H9 (cell line): ENCODE data around the gene KCNJ12. TPM values are rescaled to one million over a fixed set of nuclear protein-coding genes. Genes with fewer than 3 reads are reported as not detected.

Source experiments
- DNase-seq: peaks from one replicate; pipeline ENCODE4 v3.0.0-alpha.2; 2017
- H2AFZ ChIP-seq: one replicate; pipeline ENCODE4 v1.6.1; 2013; ENCODE audit warnings: mild to moderate bottlenecking, low read length, control low read depth, moderate library complexity
- H2AK5ac ChIP-seq: 2 replicates; pipeline ENCODE4 v1.6.1; 2013; ENCODE audit warnings: low read length, control low read depth, mixed read lengths; ENCODE audit not compliant: insufficient read length
- H2BK120ac ChIP-seq: one replicate; pipeline ENCODE4 v1.6.1; 2013; ENCODE audit warnings: low read depth, mild to moderate bottlenecking, low read length, control low read depth, inconsistent platforms; ENCODE audit not compliant: poor library complexity, severe bottlenecking
- H2BK12ac ChIP-seq: 2 replicates; pipeline ENCODE4 v1.6.1; 2013; ENCODE audit warnings: low read length, control low read depth, mixed read lengths, low read depth; ENCODE audit not compliant: insufficient read length
- H2BK15ac ChIP-seq: 2 replicates; pipeline ENCODE4 v1.6.1; 2013; ENCODE audit warnings: low read depth, low read length, control low read depth
- H2BK20ac ChIP-seq: one replicate; pipeline ENCODE4 v1.6.1; 2013; ENCODE audit warnings: low read depth, mild to moderate bottlenecking, low read length, control low read depth, inconsistent platforms; ENCODE audit not compliant: poor library complexity, severe bottlenecking
- H2BK5ac ChIP-seq: 2 replicates; pipeline ENCODE4 v1.6.1; 2013; ENCODE audit warnings: low read length, control low read depth, mixed read lengths; ENCODE audit not compliant: insufficient read length
- H3K14ac ChIP-seq: 2 replicates; pipeline ENCODE4 v1.6.1; 2013; ENCODE audit warnings: low read length, control low read depth; ENCODE audit not compliant: insufficient read depth
- H3K18ac ChIP-seq: 2 replicates; pipeline ENCODE4 v1.6.1; 2013; ENCODE audit warnings: low read depth, mild to moderate bottlenecking, mixed read lengths, low read length, control low read depth; ENCODE audit not compliant: insufficient read length
- H3K23ac ChIP-seq: 2 replicates; pipeline ENCODE4 v1.6.1; 2013; ENCODE audit warnings: low read length, control low read depth, mixed read lengths, low read depth; ENCODE audit not compliant: insufficient read length
- H3K23me2 ChIP-seq: 2 replicates; pipeline ENCODE4 v1.6.1; 2013; ENCODE audit warnings: low read depth, mild to moderate bottlenecking, mixed read lengths, low read length, control low read depth; ENCODE audit not compliant: insufficient read length, poor library complexity, severe bottlenecking
- H3K27ac ChIP-seq: 2 replicates; pipeline ENCODE4 v1.5.1; 2013; ENCODE audit warnings: low read length, control low read depth, mixed read lengths, low read depth; ENCODE audit not compliant: insufficient read length
- H3K27me3 ChIP-seq: 2 replicates; pipeline ENCODE4 v1.6.1; 2013; ENCODE audit warnings: low read length, control low read depth, inconsistent platforms; ENCODE audit not compliant: insufficient read depth
- H3K4ac ChIP-seq: 2 replicates; pipeline ENCODE4 v1.6.1; 2013; ENCODE audit warnings: low read depth, mild to moderate bottlenecking, control low read depth, inconsistent platforms, low read length, moderate library complexity
- H3K4me1 ChIP-seq: 2 replicates; pipeline ENCODE4 v1.6.1; 2013; ENCODE audit warnings: low read length, control low read depth, inconsistent platforms; ENCODE audit not compliant: insufficient read depth
- H3K4me2 ChIP-seq: 2 replicates; pipeline ENCODE4 v1.6.1; 2013; ENCODE audit warnings: low read length, control low read depth, mixed read lengths; ENCODE audit not compliant: insufficient read length, insufficient read depth
- H3K56ac ChIP-seq: 2 replicates; pipeline ENCODE4 v1.6.1; 2013; ENCODE audit warnings: low read depth, mild to moderate bottlenecking, mixed read lengths, low read length, control low read depth; ENCODE audit not compliant: insufficient read length
- H3K79me1 ChIP-seq: 2 replicates; pipeline ENCODE4 v1.6.1; 2013; ENCODE audit warnings: low read depth, mild to moderate bottlenecking, moderate library complexity, low read length, control low read depth, inconsistent platforms; ENCODE audit not compliant: insufficient read depth, poor library complexity, severe bottlenecking
- H3K79me2 ChIP-seq: 2 replicates; pipeline ENCODE4 v1.6.1; 2013; ENCODE audit warnings: low read length, control low read depth, inconsistent platforms; ENCODE audit not compliant: insufficient read depth
- H3K9ac ChIP-seq: 2 replicates; pipeline ENCODE4 v1.6.1; 2013; ENCODE audit warnings: low read length, control low read depth, mixed read lengths; ENCODE audit not compliant: insufficient read length; ENCODE audit errors: extremely low read depth
- H3K9me3 ChIP-seq: one replicate; pipeline ENCODE4 v1.6.1; 2013; ENCODE audit warnings: low read depth, low read length, inconsistent platforms; ENCODE audit not compliant: control insufficient read depth
- H3T11ph ChIP-seq: one replicate; pipeline ENCODE4 v1.6.1; 2013; ENCODE audit warnings: mild to moderate bottlenecking, low read length, control low read depth, inconsistent platforms
- H4K20me1 ChIP-seq: one replicate; pipeline ENCODE4 v1.6.1; 2013; ENCODE audit not compliant: control insufficient read depth, insufficient read length, insufficient read depth
- H4K5ac ChIP-seq: 2 replicates; pipeline ENCODE4 v1.6.1; 2013; ENCODE audit warnings: low read depth, mild to moderate bottlenecking, mixed read lengths, low read length, control low read depth; ENCODE audit not compliant: insufficient read length
- H4K8ac ChIP-seq: replicated peaks from 2 replicates; pipeline ENCODE4 v1.6.1; 2013; ENCODE audit warnings: low read length, control low read depth, mixed read lengths, low read depth; ENCODE audit not compliant: insufficient read length
- H4K91ac ChIP-seq: 2 replicates; pipeline ENCODE4 v1.6.1; 2013; ENCODE audit warnings: low read depth, mild to moderate bottlenecking, moderate library complexity, mixed read lengths, low read length, control low read depth; ENCODE audit not compliant: insufficient read length
- H3K27ac Mint-ChIP-seq, 3 experiments: 2 replicates in 2 of 3; 3 replicates in 1 of 3; pipeline ENCODE4 v1.8.0; 2020 to 2021; ENCODE audit warnings: mixed read lengths in 3 of 3, mild to moderate bottlenecking in 1 of 3, moderate library complexity in 1 of 3
- H3K27me3 Mint-ChIP-seq: 2 replicates; pipeline ENCODE4 v1.8.0; 2021; ENCODE audit warnings: low read depth, mild to moderate bottlenecking, moderate library complexity, mixed read lengths
- H3K36me3 Mint-ChIP-seq, 3 experiments: 2 replicates in 2 of 3; 3 replicates in 1 of 3; pipeline ENCODE4 v1.8.0; 2020 to 2021; ENCODE audit warnings: low read depth in 3 of 3, mixed read lengths in 3 of 3; ENCODE audit not compliant: insufficient read depth in 1 of 3
- H3K4me1 Mint-ChIP-seq, 2 experiments: 2 replicates each; pipeline ENCODE4 v1.8.0; 2020; ENCODE audit warnings: mixed read lengths in 2 of 2
- H3K4me3 Mint-ChIP-seq, 2 experiments: 2 replicates in 1 of 2; 3 replicates in 1 of 2; pipeline ENCODE4 v1.8.0; 2020 to 2021; ENCODE audit warnings: mild to moderate bottlenecking in 2 of 2, mixed read lengths in 2 of 2, moderate library complexity in 1 of 2
- H3K9me3 Mint-ChIP-seq, 2 experiments: 2 replicates in 1 of 2; 3 replicates in 1 of 2; pipeline ENCODE4 v1.8.0; 2020; ENCODE audit warnings: mild to moderate bottlenecking in 2 of 2, mixed read lengths in 2 of 2, moderate library complexity in 1 of 2
- WGBS: extraction: QIAGEN DNeasy Blood & Tissue Kit; methylation state at CpG from one replicate; pipeline ENCODE4 v1.1.7; 2013; ENCODE audit warnings: missing lambda C conversion rate, low lambda C conversion rate, mixed read lengths; ENCODE audit not compliant: insufficient read length; ENCODE audit errors: extremely low coverage; 5-methylcytosine and 5-hydroxymethylcytosine counted together
- total RNA-seq: library from RNA; stranded (reverse); gene quantifications from 2 replicates; pipeline ENCODE4 v1.2.1, GENCODE V29; 2021
- TF ChIP-seq, protein P1 (sequence below): fragments of 200-600 bp; sonication (generic); conservative IDR thresholded peaks from 3 replicates; pipeline ENCODE4 v1.8.0; 2021; ENCODE audit warnings: antibody characterized with exemption, mild to moderate bottlenecking

Gene KCNJ12
- total RNA-seq, 1 experiment from 2014 or later, result 0.39 TPM

- H3K27me3 Mint-ChIP-seq, result peaks cover 67% of the 10 kb centered on the region
- H3K56ac ChIP-seq, result no peak overlapping the region
- H3K79me2 ChIP-seq, result no peaks in the 10 kb centered on the region
- no peak overlapping the region for H3K4ac ChIP-seq
- H4K91ac ChIP-seq, result no peak overlapping the region
- H3K23ac ChIP-seq, result no peak overlapping the region
- H3K14ac ChIP-seq, result no peak overlapping the region
- H2BK5ac ChIP-seq, result no peak overlapping the region
- no CpG with 5 or more reads among the region's 12 CpGs for WGBS
- no peak overlapping the region for H2BK20ac ChIP-seq
- H2BK12ac ChIP-seq, result no peak overlapping the region
- H2BK15ac ChIP-seq, result no peak overlapping the region
- H3K18ac ChIP-seq, result no peak overlapping the region
- peaks cover 15 to 16% of the 10 kb centered on the region in 2 experiments for H3K4me1 Mint-ChIP-seq
- H4K5ac ChIP-seq, result no peak overlapping the region
- H3K79me1 ChIP-seq, result no peaks in the 10 kb centered on the region
- H3K27ac ChIP-seq, result no peak overlapping the region
- H2AK5ac ChIP-seq, result no peak overlapping the region
- H2BK120ac ChIP-seq, result no peak overlapping the region
- H2AFZ ChIP-seq, result no peak overlapping the region
- no peaks in the 10 kb centered on the region for H3K4me1 ChIP-seq
- H3K4me3 Mint-ChIP-seq, result peak overlapping the region; percentile 58 to 76
- peak overlapping the region; percentile 46 for H3K4me2 ChIP-seq
- H3K27ac Mint-ChIP-seq, result no peak overlapping the region
- no peak for DNase-seq
- peaks cover 10 to 12% of the 10 kb centered on the region in 2 experiments for H3K9me3 Mint-ChIP-seq
- no peak overlapping the region for H4K8ac ChIP-seq
- H3K9me3 ChIP-seq, result no peaks in the 10 kb centered on the region
- peaks cover 10% of the 10 kb centered on the region for H3K23me2 ChIP-seq
- TF ChIP-seq, protein P1, sequence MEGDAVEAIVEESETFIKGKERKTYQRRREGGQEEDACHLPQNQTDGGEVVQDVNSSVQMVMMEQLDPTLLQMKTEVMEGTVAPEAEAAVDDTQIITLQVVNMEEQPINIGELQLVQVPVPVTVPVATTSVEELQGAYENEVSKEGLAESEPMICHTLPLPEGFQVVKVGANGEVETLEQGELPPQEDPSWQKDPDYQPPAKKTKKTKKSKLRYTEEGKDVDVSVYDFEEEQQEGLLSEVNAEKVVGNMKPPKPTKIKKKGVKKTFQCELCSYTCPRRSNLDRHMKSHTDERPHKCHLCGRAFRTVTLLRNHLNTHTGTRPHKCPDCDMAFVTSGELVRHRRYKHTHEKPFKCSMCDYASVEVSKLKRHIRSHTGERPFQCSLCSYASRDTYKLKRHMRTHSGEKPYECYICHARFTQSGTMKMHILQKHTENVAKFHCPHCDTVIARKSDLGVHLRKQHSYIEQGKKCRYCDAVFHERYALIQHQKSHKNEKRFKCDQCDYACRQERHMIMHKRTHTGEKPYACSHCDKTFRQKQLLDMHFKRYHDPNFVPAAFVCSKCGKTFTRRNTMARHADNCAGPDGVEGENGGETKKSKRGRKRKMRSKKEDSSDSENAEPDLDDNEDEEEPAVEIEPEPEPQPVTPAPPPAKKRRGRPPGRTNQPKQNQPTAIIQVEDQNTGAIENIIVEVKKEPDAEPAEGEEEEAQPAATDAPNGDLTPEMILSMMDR, result no peak
- H3K36me3 Mint-ChIP-seq, result peaks cover 0 to 3% (median 0%) of the 10 kb centered on the region in 3 experiments; a peak in 2 of 7 replicates
- H3K27me3 ChIP-seq, result no peaks in the 10 kb centered on the region; the same call in 1 of the 2 replicates
- no peak overlapping the region for H3K9ac ChIP-seq
- no peak overlapping the region for H3T11ph ChIP-seq
- no peaks in the 10 kb centered on the region for H4K20me1 ChIP-seq
These were observed 88.5 kb downstream of the KCNJ12 start for GRCh38 chr17:21464611-21465021.
